ENCODE measurements around the gene AKAP13. TPM values are rescaled to one million over a fixed set of nuclear protein-coding genes. Genes with fewer than 3 reads are reported as not detected.

Gene AKAP13
- total and polyA plus RNA-seq, 2 of the 8 experiments (the other 6 are each of a cell fraction or from before 2014, with no cell fraction given) = 14.0 to 46.2 TPM

GRCh38 chr15:85563731-85564130, 183.3 kb downstream of the AKAP13 start:
- H3K27ac ChIP-seq (ENCODE audit: low read depth, low read length) = no peak overlapping the region
- H2AK5ac ChIP-seq (ENCODE audit: low read depth, low read length) = no peak overlapping the region
- H3K27me3 ChIP-seq (replicated peaks in 1 of 4; ENCODE audit: control insufficient read depth in 3 of 4, extremely low read depth in 1 of 4, insufficient read depth in 3 of 4, low read length in 3 of 4) = no peaks in the 10 kb centered on the region
- H4K91ac ChIP-seq (replicated peaks; ENCODE audit: insufficient read length, low read length) = no peak overlapping the region
- peaks cover 0 to 1% of the 10 kb centered on the region in 2 experiments for H4K20me1 ChIP-seq (replicated peaks in 1 of 2; ENCODE audit: control insufficient read depth in 1 of 2, insufficient read depth in 2 of 2, low read length in 2 of 2)
- H3K36me3 ChIP-seq (ENCODE audit: control insufficient read depth in 2 of 4, insufficient read depth in 4 of 4, low read length in 3 of 4) = no peaks in the 10 kb centered on the region
- DNase-seq (ENCODE audit: low read depth in 1 of 2, low spot score in 2 of 2) (no peak), FAIRE-seq (no peak)
- ChIA-PET POLR2A (ENCODE audit: partially characterized antibody) (no interaction called here), CTCF (ENCODE audit: partially characterized antibody) (no interaction called here)
- H3K56ac ChIP-seq (replicated peaks; ENCODE audit: insufficient read length, low read depth, low read length) = no peak overlapping the region
- no peak overlapping the region for H3K14ac ChIP-seq (ENCODE audit: insufficient read length)
- no peak overlapping the region for H4K8ac ChIP-seq (ENCODE audit: extremely low read depth, insufficient read depth, low read length)
- H2BK120ac ChIP-seq (replicated peaks; ENCODE audit: low read depth, low read length) = no peak overlapping the region
- H3K23ac ChIP-seq (ENCODE audit: insufficient read length) = no peak overlapping the region
- H2BK20ac ChIP-seq (ENCODE audit: low read length) = no peak overlapping the region
- no peak overlapping the region for H3K9ac ChIP-seq (replicated peaks in 1 of 4; ENCODE audit: extremely low read depth in 1 of 4, low read depth in 3 of 4, low read length in 3 of 4)
- no peak overlapping the region for H2BK12ac ChIP-seq (ENCODE audit: low read depth, low read length)
- no peaks in the 10 kb centered on the region for H3K79me1 ChIP-seq (ENCODE audit: low read depth, low read length)
- no peak overlapping the region for H3K4me3 ChIP-seq (ENCODE audit: extremely low read depth in 1 of 4, insufficient read depth in 2 of 4, low read depth in 3 of 4, low read length in 4 of 4)
- H3K4ac ChIP-seq (replicated peaks; ENCODE audit: insufficient read length, low read depth, low read length) = no peak overlapping the region
- H2BK5ac ChIP-seq (ENCODE audit: low read depth, low read length) = no peak overlapping the region
- H3K9me3 ChIP-seq (ENCODE audit: insufficient read depth in 2 of 2, low read depth in 1 of 2, low read length in 1 of 2) = no peaks in the 10 kb centered on the region
- H3K4me1 ChIP-seq (replicated peaks in 1 of 4; ENCODE audit: control insufficient read depth in 3 of 4, insufficient read depth in 4 of 4, low read length in 3 of 4) = peaks cover 0 to 7% (median 2%) of the 10 kb centered on the region in 4 experiments; a peak in 2 of 7 replicates
- H3K4me2 ChIP-seq (ENCODE audit: insufficient read depth in 1 of 2, low read depth in 2 of 2, low read length in 2 of 2) = no peak overlapping the region
- no peak overlapping the region for H2AFZ ChIP-seq (ENCODE audit: low read length)
- H3K79me2 ChIP-seq (ENCODE audit: control insufficient read depth in 1 of 2, insufficient read depth in 2 of 2, low read length in 2 of 2) = no peaks in the 10 kb centered on the region
- WGBS, 2 experiments (ENCODE audit: extremely low coverage in 1 of 2, insufficient coverage in 1 of 2, insufficient read length in 1 of 2, insufficient replicate concordance in 2 of 2, low coverage in 1 of 2, low lambda C conversion rate in 2 of 2, missing lambda C conversion rate in 1 of 2) = 90% methylated on average over 1 of the region's 1 CpG; no CpG with 5 or more reads in 1 of the 2 experiments
- TF ChIP-seq RXRA (IDR thresholded peaks at IDR 0.05; ENCODE audit: insufficient read depth, low read depth, low read length) (no peak), SIRT6 (IDR thresholded peaks at IDR 0.05; ENCODE audit: low read length) (no peak), RFX5 (IDR thresholded peaks at IDR 0.05; ENCODE audit: borderline replicate concordance, low read depth, low read length) (no peak), CREB1 (IDR thresholded peaks at IDR 0.05) (no peak), CTCF (IDR thresholded peaks at IDR 0.05; ENCODE audit: control extremely low read depth in 1 of 3, insufficient read depth in 1 of 3, low read depth in 1 of 3, low read length in 3 of 3) (no peak), TBP (IDR thresholded peaks at IDR 0.05; ENCODE audit: low read depth, low read length) (no peak), GABPA (IDR thresholded peaks at IDR 0.05; ENCODE audit: borderline replicate concordance, insufficient read depth, low read length) (no peak), CHD2 (IDR thresholded peaks at IDR 0.05; ENCODE audit: low read length) (no peak), CBX8 (IDR thresholded peaks at IDR 0.05; ENCODE audit: borderline replicate concordance, low read depth, low read length) (no peak), SP1 (IDR thresholded peaks at IDR 0.05; ENCODE audit: low read depth, low read length) (no peak)
- TF ChIP-seq, protein P1, sequence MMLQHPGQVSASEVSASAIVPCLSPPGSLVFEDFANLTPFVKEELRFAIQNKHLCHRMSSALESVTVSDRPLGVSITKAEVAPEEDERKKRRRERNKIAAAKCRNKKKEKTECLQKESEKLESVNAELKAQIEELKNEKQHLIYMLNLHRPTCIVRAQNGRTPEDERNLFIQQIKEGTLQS (IDR thresholded peaks at IDR 0.05; ENCODE audit: insufficient read depth, low read depth, low read length) = no peak
- no peaks in the 10 kb centered on the region for H3K23me2 ChIP-seq (ENCODE audit: low read depth, low read length)
- no peak overlapping the region for H2BK15ac ChIP-seq (ENCODE audit: low read length)
- H3K18ac ChIP-seq (ENCODE audit: extremely low read depth, low read length) = no peak overlapping the region
- H4K5ac ChIP-seq (ENCODE audit: insufficient read length, low read depth, low read length) = no peak overlapping the region

All from H1 (cell line).